ENCODE results near the gene FMNL1.

The FMNL1 gene

GRCh38 chr17:45284176-45285140 lies 62.8 kb downstream of the FMNL1 start:
- DNase-seq = no peak

DNA sequence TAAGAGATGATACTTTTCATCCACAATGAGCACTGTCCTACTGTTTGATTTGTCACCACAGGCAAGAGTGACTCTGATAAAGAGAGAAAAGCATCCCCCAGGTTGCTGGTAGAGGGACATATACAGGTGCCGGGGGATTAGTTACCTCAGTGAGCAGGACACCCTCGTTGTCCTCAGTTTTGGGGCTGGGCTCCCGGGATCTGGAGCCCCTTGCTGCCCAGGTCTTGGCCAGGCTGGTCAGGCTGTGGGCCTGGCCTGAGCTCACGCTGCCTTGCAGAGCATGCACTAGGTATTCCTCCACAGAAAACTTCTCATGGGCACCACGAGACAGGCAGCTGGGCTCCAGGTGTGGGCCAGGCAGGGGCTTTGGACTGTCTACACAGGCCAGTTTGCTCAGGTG lies 64.6 kb downstream of the FMNL1 start:
- no peak for DNase-seq

GRCh38 chr17:45287526-45288500 lies 66.1 kb downstream of the FMNL1 start:
- DNase-seq = no peak

GRCh38 chr17:45288825-45289224 lies 67.1 kb downstream of the FMNL1 start:
- no peak for DNase-seq

DNA sequence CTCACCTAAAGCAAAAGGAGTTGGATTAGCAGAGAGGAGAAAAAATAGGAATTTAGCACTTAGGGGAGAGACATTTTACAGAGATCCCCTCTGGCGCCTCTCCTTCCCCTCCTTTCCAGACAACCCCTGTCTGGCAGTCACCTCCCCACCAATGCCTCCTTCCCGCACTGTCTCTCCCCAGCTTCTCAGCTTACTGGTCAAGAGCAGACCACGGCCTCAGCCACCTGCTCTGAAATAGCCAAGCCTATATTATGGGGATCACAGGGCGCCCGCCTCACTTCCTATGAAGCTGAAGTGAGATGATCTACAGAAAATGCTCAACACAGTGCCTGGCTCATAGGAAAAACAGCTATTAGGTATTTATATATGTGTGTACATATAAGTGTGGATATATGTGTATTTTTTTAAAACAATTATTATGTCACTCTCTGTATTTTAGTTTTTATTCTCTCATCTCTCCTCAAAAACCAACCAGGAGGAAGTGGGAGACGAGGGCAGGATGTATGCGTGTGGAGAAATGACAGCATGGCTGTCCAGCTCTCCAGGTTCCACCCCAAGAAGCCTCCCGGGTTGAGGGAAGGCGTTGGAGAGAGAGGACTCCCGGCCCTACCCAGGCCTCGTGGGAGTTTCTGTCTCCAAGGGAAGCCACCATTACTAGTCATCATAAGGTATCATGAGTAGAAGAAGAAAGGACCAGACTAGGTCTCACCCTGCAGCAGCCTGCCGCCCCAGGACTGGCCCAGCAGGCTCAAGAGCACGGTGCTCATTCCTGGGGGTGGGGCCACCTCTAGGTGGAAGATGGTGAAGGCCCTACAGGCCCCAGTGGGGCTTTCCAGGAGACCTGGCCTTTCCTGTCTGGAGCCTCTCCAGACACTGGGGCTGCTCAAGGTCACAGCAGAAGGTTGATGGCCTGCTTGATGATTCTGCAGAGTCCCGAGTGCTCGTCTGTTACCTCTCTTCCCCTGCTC lies 67.9 kb downstream of the FMNL1 start:
- DNase-seq = no peak

GRCh38 chr17:45290269-45290765 lies 68.6 kb downstream of the FMNL1 start:
- no peak for DNase-seq

- DNase-seq = no peak
Observed at GRCh38 chr17:45291171-45291805, 69.6 kb downstream of the FMNL1 start.

- no peak for DNase-seq
Observed at GRCh38 chr17:45292696-45293412, 71.2 kb downstream of the FMNL1 start.

- no peak for DNase-seq
Observed at GRCh38 chr17:45293413-45294211, 71.9 kb downstream of the FMNL1 start.

GRCh38 chr17:45294506-45294905 lies 72.8 kb downstream of the FMNL1 start:
- DNase-seq = no peak

DNA sequence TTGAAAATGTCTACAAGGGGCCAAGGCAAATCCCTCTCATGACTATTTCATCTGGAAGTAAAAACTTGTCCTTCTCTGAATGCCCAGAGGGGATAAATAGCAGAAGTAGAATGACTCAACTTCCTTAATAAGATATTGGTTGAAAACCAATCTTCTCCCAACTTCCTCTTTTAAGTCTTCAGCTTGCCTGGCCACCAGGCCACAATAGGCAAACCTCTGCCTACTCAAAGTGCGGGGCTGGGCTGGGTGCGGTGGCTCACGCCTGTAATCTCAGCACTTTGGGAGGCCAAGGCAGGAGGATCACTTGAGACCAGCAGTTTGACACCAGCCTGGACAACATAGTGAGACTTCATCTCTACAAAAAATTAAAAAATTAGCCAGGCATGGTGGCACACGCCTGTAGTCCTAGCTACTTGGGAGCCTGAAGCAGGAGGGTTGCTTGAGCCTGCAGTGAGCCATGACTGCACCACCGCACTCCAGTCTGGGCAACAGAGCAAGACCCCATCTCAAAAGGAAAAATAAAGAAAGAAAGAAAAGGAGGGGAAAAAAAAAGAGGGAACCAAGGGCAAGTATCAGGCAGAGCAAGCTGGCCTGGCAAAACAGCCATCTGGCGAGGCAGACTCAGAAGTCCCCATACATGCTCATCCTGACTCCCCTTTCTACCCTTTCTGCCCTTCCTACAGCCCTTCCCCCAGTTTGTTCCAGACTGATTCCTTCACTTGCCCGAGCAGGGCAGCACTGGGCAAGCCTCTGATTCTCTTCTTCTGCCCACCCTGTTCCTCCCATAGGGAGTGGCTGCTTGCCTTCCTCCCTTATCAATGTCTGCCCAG lies 74.5 kb downstream of the FMNL1 start:
- DNase-seq = peak; percentile 97

GRCh38 chr17:45296833-45297124 lies 75.1 kb downstream of the FMNL1 start:
- DNase-seq = no peak

All from SIG-M5 (cell line).